ENCODE measurements around the gene RAD1. TPM values are rescaled to one million over a fixed set of nuclear protein-coding genes. Genes with fewer than 3 reads are reported as not detected.

RAD1 gene
- total RNA-seq, 1 experiment from 2014 or later, result 24.8 TPM

- ChIA-PET RAD21 (ENCODE audit: low non-redundant PET in 1 of 2, low total read pairs in 2 of 2, uncharacterized antibody in 2 of 2, unreplicated experiment in 2 of 2) (interaction anchor here (1.8 to 1.9 kb wide), 2 partner anchors 413 kb away, joined by 4 to 5 read pairs; no protein-coding TSS in a partner anchor), CTCF (interaction anchor here (1.1 to 2.2 kb wide), 6 partner anchors 104 to 425 kb away, joined by 3 to 16 read pairs (median 5); no protein-coding TSS in a partner anchor), POLR2A (no interaction called here)
- Histone ChIP-seq H3K27me3 (ENCODE audit: insufficient read depth, low read length) (no peaks in the 10 kb centered on the region), H3K4me1 (ENCODE audit: control insufficient read depth in 1 of 2, insufficient read depth in 2 of 2, low read length in 2 of 2) (no peaks in the 10 kb centered on the region), H3K79me2 (ENCODE audit: insufficient read depth, low read length) (no peaks in the 10 kb centered on the region), H3K4me2 (ENCODE audit: low read length) (no peak overlapping the region), H4K20me1 (ENCODE audit: insufficient read depth) (no peaks in the 10 kb centered on the region), H3K4me3 (replicated peaks in 1 of 2; ENCODE audit: low read depth in 1 of 2, low read length in 2 of 2) (no peak overlapping the region), H2AFZ (ENCODE audit: low read depth, low read length, poor library complexity, severe bottlenecking) (no peak overlapping the region), H3K9me3 (ENCODE audit: control insufficient read depth in 1 of 2, insufficient read depth in 1 of 2, low read depth in 1 of 2, low read length in 2 of 2) (no peaks in the 10 kb centered on the region), H3K9me2 (ENCODE audit: insufficient read depth) (no peaks in the 10 kb centered on the region), H3K27ac (ENCODE audit: low read depth, low read length) (no peak overlapping the region), H3K9ac (ENCODE audit: low read length) (no peak overlapping the region), H3K36me3 (ENCODE audit: control insufficient read depth in 1 of 2, insufficient read depth in 2 of 2, low read length in 2 of 2) (no peaks in the 10 kb centered on the region)
- intact Hi-C loops (cut with micrococcal nuclease), result loop anchor here (10.0 kb wide), 1 partner anchor 244 kb away; the partner anchor contains the start of gene RAI14
- DNase-seq (ENCODE audit: low read depth, low spot score) (no peak), ATAC-seq (no peak)
- no TSS peak for BruUV-seq (replicated peaks)
- no peak for TF ChIP-seq POLR2AphosphoS5 (IDR thresholded peaks at IDR 0.05; ENCODE audit: low read depth, low read length)
- TF ChIP-seq CEBPB (IDR thresholded peaks at IDR 0.05; ENCODE audit: low read depth), result no peak
- no peak for TF ChIP-seq EZH2phosphoT487 (IDR thresholded peaks at IDR 0.05; ENCODE audit: borderline replicate concordance)
- no peak for TF ChIP-seq ELF1 (IDR thresholded peaks at IDR 0.05; ENCODE audit: borderline replicate concordance, low read depth)
- TF ChIP-seq RAD21 (IDR thresholded peaks at IDR 0.05; ENCODE audit: low read depth), result no peak
- TF ChIP-seq POLR2A (IDR thresholded peaks at IDR 0.05; ENCODE audit: borderline replicate concordance, extremely low read depth, insufficient read depth, insufficient read length), result no peak
- TF ChIP-seq SRF (IDR thresholded peaks at IDR 0.05; ENCODE audit: low read depth), result no peak
- no peak for TF ChIP-seq EZH2 (IDR thresholded peaks at IDR 0.05)
- TF ChIP-seq JUND (IDR thresholded peaks at IDR 0.05), result no peak
Observed at GRCh38 chr5:34899066-34899465, 16.2 kb downstream of the RAD1 start.

- Histone ChIP-seq H3K9me2 (ENCODE audit: insufficient read depth) (no peaks in the 10 kb centered on the region), H3K4me3 (replicated peaks in 1 of 2; ENCODE audit: low read depth in 1 of 2, low read length in 2 of 2) (no peak overlapping the region), H3K27ac (ENCODE audit: low read depth, low read length) (no peak overlapping the region), H3K36me3 (ENCODE audit: control insufficient read depth in 1 of 2, insufficient read depth in 2 of 2, low read length in 2 of 2) (no peaks in the 10 kb centered on the region), H3K27me3 (ENCODE audit: insufficient read depth, low read length) (no peaks in the 10 kb centered on the region), H3K4me1 (ENCODE audit: control insufficient read depth in 1 of 2, insufficient read depth in 2 of 2, low read length in 2 of 2) (no peaks in the 10 kb centered on the region), H3K79me2 (ENCODE audit: insufficient read depth, low read length) (no peaks in the 10 kb centered on the region), H3K9me3 (ENCODE audit: control insufficient read depth in 1 of 2, insufficient read depth in 1 of 2, low read depth in 1 of 2, low read length in 2 of 2) (no peaks in the 10 kb centered on the region), H2AFZ (ENCODE audit: low read depth, low read length, poor library complexity, severe bottlenecking) (no peak overlapping the region), H3K4me2 (ENCODE audit: low read length) (no peak overlapping the region), H4K20me1 (ENCODE audit: insufficient read depth) (no peaks in the 10 kb centered on the region), H3K9ac (ENCODE audit: low read length) (no peak overlapping the region)
- ChIA-PET CTCF (interaction anchor here (0.7 to 2.2 kb wide), 7 partner anchors 105 to 424 kb away, joined by 4 to 16 read pairs (median 6); no protein-coding TSS in a partner anchor), RAD21 (ENCODE audit: low non-redundant PET in 1 of 2, low total read pairs in 2 of 2, uncharacterized antibody in 2 of 2, unreplicated experiment in 2 of 2) (interaction anchor here (1.8 to 1.9 kb wide), 2 partner anchors 412 kb away, joined by 4 to 5 read pairs; no protein-coding TSS in a partner anchor), POLR2A (interaction anchor here (1.1 kb wide), 1 partner anchor 375 kb away, joined by 4 read pairs; no protein-coding TSS in a partner anchor)
- no TSS peak for BruUV-seq (replicated peaks)
- DNase-seq (ENCODE audit: low read depth, low spot score) (peak; percentile 44), ATAC-seq (peak; percentile 87)
- intact Hi-C loops (cut with micrococcal nuclease), result loop anchor here (1.0 to 10.0 kb wide), 4 partner anchors 244 to 424 kb away; partner anchors contain the start of gene RAI14
- peak; percentile 89 for TF ChIP-seq RAD21 (IDR thresholded peaks at IDR 0.05; ENCODE audit: low read depth)
- TF ChIP-seq ZBTB33 (IDR thresholded peaks at IDR 0.05; ENCODE audit: extremely low read depth, insufficient replicate concordance, low read length), result no peak
- TF ChIP-seq CTCF (IDR thresholded peaks at IDR 0.05 in 2 of 3, conservative IDR thresholded peaks at IDR 0.05 in 1 of 3; ENCODE audit: borderline replicate concordance in 1 of 3, insufficient read depth in 1 of 3, low read depth in 2 of 3, low read length in 2 of 3), result peak; percentile 76 to 90 (median 88); a peak in 5 of 6 replicates
Observed at GRCh38 chr5:34898258-34898895, 16.9 kb downstream of the RAD1 start.

Measured in HCT116 (cell line).